Caco-2 (cell line): ENCODE results near the gene GPRC6A. TPM values are rescaled to one million over a fixed set of nuclear protein-coding genes. Genes with fewer than 3 reads are reported as not detected.

ENCODE experiments used
- BruUV-seq: library from RNA; stranded (reverse); fragments of 400-500 nt; replicated peaks from 2 replicates; lab custom pipeline; 2021; lab: Mats Ljungman, UMichigan
- CTCF ChIA-PET: fragments of 300-600 bp; sonication (Branson Sonifier 250); formaldehyde crosslinking; loops from one replicate; lab custom pipeline; 2022; ENCODE audit warnings: antibody characterized with exemption; lab: Charles Lee
- POLR2A ChIA-PET: fragments of 300-600 bp; sonication (Branson Sonifier 250); formaldehyde crosslinking; loops from one replicate; lab custom pipeline; 2022; ENCODE audit warnings: antibody characterized with exemption; lab: Charles Lee
- DNase-seq, 2 experiments: peaks; one replicate each; pipeline versions ENCODE4 v3.0.0 to v3.0.0-alpha.2; 2020 to 2022
- H3K27me3 ChIP-seq: replicated peaks from 2 replicates; pipeline ENCODE4 v1.6.0; 2011; ENCODE audit warnings: low read length; ENCODE audit not compliant: control insufficient read depth, insufficient read depth
- H3K36me3 ChIP-seq: 2 replicates; pipeline ENCODE4 v1.5.1; 2011; ENCODE audit warnings: low read length; ENCODE audit not compliant: control insufficient read depth, insufficient read depth
- H3K4me1 ChIP-seq: fragments of 250-450 bp; sonication (Bioruptor Pico); 2 replicates; pipeline ENCODE4 v1.5.1; 2020; ENCODE audit warnings: mild to moderate bottlenecking
- H3K4me3 ChIP-seq: 2 replicates; pipeline ENCODE4 v1.5.1; 2011; ENCODE audit warnings: low read depth, mild to moderate bottlenecking, control low read depth, low read length
- H3K9me3 ChIP-seq: fragments of 250-450 bp; sonication (Bioruptor Pico); 2 replicates; pipeline ENCODE4 v1.5.1; 2020; ENCODE audit warnings: mild to moderate bottlenecking, moderate library complexity
- H3K27ac Mint-ChIP-seq: one replicate; pipeline ENCODE4 v1.8.0; 2022; ENCODE audit warnings: mixed read lengths; ENCODE audit not compliant: unreplicated experiment
- H3K27me3 Mint-ChIP-seq: one replicate; pipeline ENCODE4 v1.8.0; 2022; ENCODE audit warnings: mixed read lengths; ENCODE audit not compliant: insufficient read depth, unreplicated experiment
- H3K36me3 Mint-ChIP-seq: one replicate; pipeline ENCODE4 v1.8.0; 2022; ENCODE audit warnings: mild to moderate bottlenecking, mixed read lengths; ENCODE audit not compliant: insufficient read depth, unreplicated experiment
- H3K4me1 Mint-ChIP-seq: one replicate; pipeline ENCODE4 v1.8.0; 2022; ENCODE audit warnings: low read depth, mixed read lengths; ENCODE audit not compliant: unreplicated experiment
- H3K4me3 Mint-ChIP-seq: one replicate; pipeline ENCODE4 v1.8.0; 2022; ENCODE audit warnings: mild to moderate bottlenecking, moderate library complexity, mixed read lengths; ENCODE audit not compliant: unreplicated experiment
- H3K9me3 Mint-ChIP-seq: one replicate; pipeline ENCODE4 v1.8.0; 2022; ENCODE audit warnings: mixed read lengths; ENCODE audit not compliant: unreplicated experiment
- CTCF ChIP-seq, 2 experiments: fragments of 200-600 bp in 1 of 2; IDR thresholded peaks; 1 replicate in 1 of 2; 2 replicates in 1 of 2; pipeline versions ENCODE4 v1.5.1 to v1.8.0; 2011 to 2022; ENCODE audit warnings: antibody characterized with exemption in 1 of 2, control low read depth in 1 of 2, inconsistent platforms in 1 of 2, low read depth in 1 of 2, low read length in 1 of 2, mild to moderate bottlenecking in 1 of 2, moderate library complexity in 1 of 2; ENCODE audit not compliant: insufficient read depth in 1 of 2, severe bottlenecking in 1 of 2, unreplicated experiment in 1 of 2
- intact Hi-C: fragments of 100-400 bp; cut with micrococcal nuclease; formaldehyde crosslinking; loops from one replicate; pipeline ENCODE4 v1.10.0; 2022; ENCODE audit not compliant: unreplicated experiment
- total RNA-seq: library from RNA; stranded (reverse); gene quantifications from 2 replicates; pipeline ENCODE4 v1.2.3, GENCODE V29; 2022

The GPRC6A gene
- total RNA-seq, 1 experiment from 2014 or later, result 0.41 TPM

GRCh38 chr6:116876635-116877611 lies 48.0 kb upstream of the GPRC6A start, which contains the start of gene RFX6:
Gene RFX6, plus strand, starts transcription at chr6:116877242. Its CDS starts 34 bp downstream, at chr6:116877276.
- no peak for TF ChIP-seq CTCF (IDR thresholded peaks at IDR 0.05; ENCODE audit: insufficient read depth in 1 of 2, low read depth in 1 of 2, low read length in 1 of 2, severe bottlenecking in 1 of 2, unreplicated experiment in 1 of 2)
- Mint-ChIP-seq H3K9me3 (no peaks in the 10 kb centered on the region), H3K4me1 (no peaks in the 10 kb centered on the region), H3K36me3 (no peaks in the 10 kb centered on the region), H3K27ac (no peak within 1 kb of the TSS), H3K27me3 (peaks cover 3% of the 10 kb centered on the region), H3K4me3 (peak within 1 kb of the TSS; percentile 88)
- Histone ChIP-seq H3K4me1 (peaks cover 4% of the 10 kb centered on the region; the same call in 1 of the 2 replicates), H3K4me3 (peak within 1 kb of the TSS; percentile 53), H3K9me3 (no peaks in the 10 kb centered on the region), H3K36me3 (no peaks in the 10 kb centered on the region), H3K27me3 (peaks cover 1% of the 10 kb centered on the region)
- intact Hi-C loops, result loop anchor here (1.0 kb wide), 1 partner anchor 92 kb away; no protein-coding TSS in a partner anchor
- no TSS peak for BruUV-seq
- CTCF ChIA-PET, result no interaction called here
- POLR2A ChIA-PET, result no interaction called here
- peak; percentile 38 to 51 for DNase-seq

- Mint-ChIP-seq H3K36me3 (no peaks in the 10 kb centered on the region), H3K27ac (no peak overlapping the region), H3K27me3 (peaks cover 3% of the 10 kb centered on the region), H3K4me1 (no peaks in the 10 kb centered on the region), H3K9me3 (no peaks in the 10 kb centered on the region), H3K4me3 (peak overlapping the region; percentile 88)
- TF ChIP-seq CTCF (IDR thresholded peaks at IDR 0.05; ENCODE audit: insufficient read depth in 1 of 2, low read depth in 1 of 2, low read length in 1 of 2, severe bottlenecking in 1 of 2, unreplicated experiment in 1 of 2), result no peak
- no peak for DNase-seq
- ChIA-PET POLR2A (no interaction called here), CTCF (no interaction called here)
- H3K4me1 ChIP-seq, result peaks cover 4% of the 10 kb centered on the region; the same call in 1 of the 2 replicates
- H3K36me3 ChIP-seq, result no peaks in the 10 kb centered on the region
- peaks cover 1% of the 10 kb centered on the region for H3K27me3 ChIP-seq
- no peaks in the 10 kb centered on the region for H3K9me3 ChIP-seq
- no peak overlapping the region for H3K4me3 ChIP-seq
- no TSS peak for BruUV-seq
- intact Hi-C loops, result no loop called here
Measured at GRCh38 chr6:116876107-116876506, 47.2 kb upstream of the GPRC6A start.

GRCh38 chr6:116872771-116873170 lies 43.9 kb upstream of the GPRC6A start:
- peaks cover under 1% of the 10 kb centered on the region for H3K27me3 ChIP-seq

More at GRCh38 chr6:116872771-116873170, 43.9 kb upstream of the GPRC6A start:
- H3K36me3 Mint-ChIP-seq, result no peaks in the 10 kb centered on the region
- H3K27me3 Mint-ChIP-seq, result peaks cover 3% of the 10 kb centered on the region
- no peak for DNase-seq
- BruUV-seq, result no TSS peak
- no peak overlapping the region for H3K27ac Mint-ChIP-seq
- Histone ChIP-seq H3K36me3 (no peaks in the 10 kb centered on the region), H3K9me3 (no peaks in the 10 kb centered on the region), H3K4me1 (no peaks in the 10 kb centered on the region), H3K4me3 (no peak overlapping the region)
- ChIA-PET POLR2A (no interaction called here), CTCF (no interaction called here)
- intact Hi-C loops, result no loop called here
- H3K9me3 Mint-ChIP-seq, result no peaks in the 10 kb centered on the region
- no peak for TF ChIP-seq CTCF (IDR thresholded peaks at IDR 0.05; ENCODE audit: insufficient read depth in 1 of 2, low read depth in 1 of 2, low read length in 1 of 2, severe bottlenecking in 1 of 2, unreplicated experiment in 1 of 2)
- no peak overlapping the region for H3K4me3 Mint-ChIP-seq
- H3K4me1 Mint-ChIP-seq, result no peaks in the 10 kb centered on the region
